ENCODE results near the gene CTDSPL. TPM values are rescaled to one million over a fixed set of nuclear protein-coding genes. Genes with fewer than 3 reads are reported as not detected.

CTDSPL gene
- total RNA-seq, 1 donor from 2014 or later, result 4.5 TPM

DNA sequence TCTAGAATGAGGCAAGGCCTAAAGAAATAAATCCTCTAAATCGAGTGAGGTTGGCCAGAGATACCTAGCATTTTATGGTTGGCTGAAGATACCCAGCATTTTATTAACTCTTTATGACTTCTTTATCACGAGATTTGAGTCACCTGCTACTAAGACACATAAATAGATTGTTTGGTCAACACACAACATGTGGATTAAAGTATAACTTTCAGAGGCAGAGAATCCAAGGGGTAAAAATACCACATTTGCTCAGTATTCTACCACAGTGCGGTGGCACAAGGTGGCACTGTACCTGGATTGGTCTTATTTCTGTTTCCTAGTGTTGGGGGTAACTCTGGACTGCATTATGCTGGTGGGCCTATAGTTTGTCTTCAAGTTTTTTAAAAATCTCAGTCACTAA, 102.0 kb downstream of the CTDSPL start:
- intact Hi-C loops (cut with micrococcal nuclease), result no loop called here

DNA sequence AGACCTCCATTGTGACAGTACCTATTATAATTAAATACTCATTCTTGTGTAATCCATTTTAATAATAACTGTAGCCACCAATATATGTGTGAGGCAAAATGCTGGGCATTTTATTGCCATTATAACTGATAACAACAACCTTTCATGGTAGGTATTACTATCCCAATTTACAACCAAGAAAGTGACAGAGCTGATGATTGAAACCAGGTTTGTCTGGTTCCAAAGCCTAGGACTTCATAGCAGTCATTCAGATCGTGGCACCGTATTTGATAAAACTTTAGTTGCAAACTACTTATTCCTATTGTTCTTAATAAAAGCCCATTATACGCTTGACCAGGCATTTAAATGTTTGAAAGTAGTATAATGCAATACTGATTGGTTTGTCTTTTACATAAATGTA, 102.5 kb downstream of the CTDSPL start:
- intact Hi-C loops (cut with micrococcal nuclease), result no loop called here

DNA sequence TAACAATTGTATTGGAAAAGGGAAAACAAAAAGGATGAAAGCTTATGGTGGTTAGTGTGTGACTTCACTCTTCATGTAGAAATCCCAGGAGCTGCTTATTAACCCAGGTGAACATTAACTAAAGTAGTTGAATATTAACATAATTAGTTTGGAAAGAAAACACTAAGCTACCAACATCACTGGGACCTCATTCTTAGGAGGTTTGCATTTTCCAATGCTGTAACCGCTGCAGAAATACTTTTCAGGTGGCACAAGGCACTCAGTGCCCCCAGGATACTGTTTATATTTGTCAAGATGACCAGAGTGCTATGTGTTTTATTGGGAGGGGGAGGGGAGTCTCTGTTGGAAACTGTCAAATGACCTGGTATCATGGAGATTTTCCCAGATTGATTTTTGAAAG, 103.0 kb downstream of the CTDSPL start:
- intact Hi-C loops (cut with micrococcal nuclease), result no loop called here

DNA sequence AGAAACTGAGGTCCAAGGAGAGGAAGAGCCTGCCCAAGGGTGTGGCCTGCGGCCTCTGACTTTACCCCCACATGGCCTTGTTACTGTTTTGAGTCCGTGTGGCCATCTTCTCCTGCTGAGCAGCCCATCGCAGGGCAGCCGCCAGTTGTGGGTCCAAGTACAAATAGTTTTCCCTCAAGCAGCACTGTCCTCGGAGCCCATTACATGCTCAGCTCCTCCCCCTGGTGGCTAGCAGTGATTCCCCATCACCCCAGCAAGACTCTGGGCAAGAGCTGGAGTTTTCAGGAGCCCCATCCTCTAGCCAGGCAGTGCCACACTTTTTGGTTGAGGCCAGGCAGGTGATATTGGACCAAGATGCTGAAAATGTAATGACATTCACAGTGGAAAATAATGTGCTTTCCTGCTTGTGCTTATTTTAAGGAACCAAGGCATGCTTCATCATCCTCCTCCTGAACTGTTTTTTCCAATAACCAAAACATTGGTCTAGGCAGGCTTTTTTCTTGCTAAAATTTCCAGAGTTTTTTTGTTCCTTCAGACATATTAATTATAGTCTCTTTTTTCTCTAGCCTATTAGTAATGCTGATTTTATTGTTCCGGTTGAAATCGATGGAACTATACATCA, 105.7 kb downstream of the CTDSPL start:
- intact Hi-C loops (cut with micrococcal nuclease), result loop anchor here (1.0 to 2.0 kb wide), 2 partner anchors 61 to 112 kb away; no protein-coding TSS in a partner anchor

DNA sequence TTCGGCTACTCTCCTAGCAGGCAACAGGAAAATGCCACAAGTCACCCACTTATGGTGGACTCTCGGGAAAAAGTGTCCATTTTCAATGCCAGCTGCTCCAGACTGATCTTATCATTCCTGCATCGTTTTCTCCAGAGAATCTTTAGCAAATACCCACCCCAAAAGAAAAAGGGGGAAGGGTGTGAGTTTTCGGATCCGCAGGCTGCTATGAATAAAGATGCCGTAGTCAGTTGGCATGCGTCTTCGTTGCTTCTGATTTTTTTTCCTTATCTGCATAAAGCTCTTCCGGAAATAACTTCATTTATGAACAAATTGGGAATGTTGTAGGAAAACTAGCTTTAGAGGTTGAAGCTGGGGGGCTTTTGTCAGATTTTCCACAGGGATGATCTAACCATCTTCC, 106.5 kb downstream of the CTDSPL start:
- intact Hi-C loops (cut with micrococcal nuclease), result no loop called here

DNA sequence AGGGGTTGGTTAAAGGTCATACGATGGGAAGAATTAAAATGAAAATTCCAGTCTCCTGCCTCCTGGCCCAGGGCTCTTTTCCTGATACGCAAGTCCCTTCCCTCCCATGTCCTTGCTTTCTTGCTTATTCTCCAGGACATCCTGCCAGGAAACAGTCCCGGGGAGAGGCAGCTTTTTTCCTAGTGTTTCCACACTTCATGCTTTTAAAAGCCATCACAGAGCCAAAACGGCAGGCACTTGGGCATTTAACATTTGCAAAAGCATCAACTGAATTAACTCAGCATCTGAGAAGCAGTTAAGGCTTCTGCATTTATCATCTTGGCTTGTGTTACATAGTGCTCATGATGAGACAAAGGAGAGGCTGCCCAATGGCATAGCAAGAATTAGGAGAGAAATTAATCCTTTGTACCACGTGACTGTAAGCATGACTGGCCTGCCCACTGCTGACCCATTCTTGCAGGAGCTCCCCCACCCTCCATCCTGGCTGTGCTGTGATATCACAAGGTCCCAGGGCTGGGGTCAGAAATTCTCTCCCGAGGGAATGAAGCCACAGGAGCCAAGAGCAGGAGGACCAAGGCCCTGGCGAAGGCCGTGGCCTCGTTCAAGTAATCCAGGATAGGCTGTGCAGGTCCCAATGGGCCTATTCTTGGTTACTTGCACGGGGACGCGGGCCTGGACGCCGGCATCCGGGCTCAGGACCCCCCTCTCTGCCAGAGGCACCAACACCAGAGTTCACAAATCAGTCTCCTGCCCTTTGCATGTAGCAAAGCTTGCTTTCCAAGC, 107.3 kb downstream of the CTDSPL start:
- intact Hi-C loops (cut with micrococcal nuclease), result no loop called here

DNA sequence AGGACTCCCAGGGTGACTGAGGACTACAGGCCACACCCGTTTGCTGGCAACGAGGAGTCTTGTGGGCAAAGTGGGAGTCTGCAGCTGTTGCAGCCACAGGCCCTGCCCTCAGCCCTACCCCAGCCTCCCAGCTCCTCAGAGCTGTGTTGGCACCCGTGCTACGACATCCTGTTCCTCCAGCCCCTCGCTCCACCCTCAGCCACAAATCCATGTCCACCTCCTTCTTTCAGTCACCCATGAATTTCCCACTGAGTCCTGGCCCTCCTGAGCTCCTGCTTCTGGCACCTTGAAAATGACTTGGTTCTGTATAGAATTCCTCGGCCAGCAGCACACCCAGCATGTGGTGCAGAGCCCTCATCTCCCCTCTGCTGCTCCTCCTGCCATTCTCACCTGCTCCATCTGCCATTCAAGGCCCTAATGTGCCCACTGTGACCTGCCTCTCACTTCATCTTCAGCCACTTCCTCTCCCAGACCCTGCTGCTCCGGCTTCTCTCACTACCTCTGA, 108.0 kb downstream of the CTDSPL start:
- intact Hi-C loops (cut with micrococcal nuclease), result loop anchor here (10.0 kb wide), 1 partner anchor 685 kb away; no protein-coding TSS in a partner anchor

DNA sequence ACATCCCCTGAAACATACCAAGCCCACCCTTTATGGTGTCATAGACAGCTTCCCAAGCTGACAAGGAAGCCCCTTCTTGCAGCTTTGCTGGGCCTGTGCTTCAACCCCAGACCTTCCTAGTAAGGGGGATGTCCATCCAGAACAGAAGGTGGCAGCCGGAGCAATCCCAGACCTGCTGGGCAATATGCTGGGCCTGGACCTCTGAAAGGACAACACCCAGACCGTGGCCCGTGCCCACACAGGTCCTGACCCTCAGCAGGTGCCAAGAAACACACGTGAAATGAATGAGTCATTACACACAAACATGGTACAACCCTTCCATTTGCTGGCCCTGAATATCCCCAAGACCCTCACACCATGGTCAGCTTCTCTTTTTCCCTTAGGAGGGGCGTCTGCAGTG, 109.1 kb downstream of the CTDSPL start:
- intact Hi-C loops (cut with micrococcal nuclease), result loop anchor here (10.0 kb wide), 1 partner anchor 684 kb away; no protein-coding TSS in a partner anchor

DNA sequence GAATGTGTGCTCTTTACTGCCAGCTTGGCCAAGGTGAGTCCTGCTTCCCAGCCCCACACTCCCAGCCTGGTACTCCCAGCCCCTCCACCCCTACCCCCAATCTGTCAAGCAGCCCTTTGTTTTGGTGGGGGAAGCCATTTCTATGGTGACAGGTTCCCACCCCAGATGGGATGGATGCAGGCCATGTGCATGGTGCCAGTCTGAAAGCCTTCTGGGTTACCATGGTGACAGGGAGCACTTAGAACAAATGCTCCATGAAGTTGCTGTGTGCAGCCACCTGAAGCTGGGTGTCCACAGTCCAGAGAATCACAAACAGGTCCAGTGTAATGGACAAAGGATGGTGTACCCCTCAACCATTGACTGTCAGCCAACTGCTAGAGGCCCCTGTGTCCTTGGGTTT, 109.8 kb downstream of the CTDSPL start:
- intact Hi-C loops (cut with micrococcal nuclease), result loop anchor here (10.0 kb wide), 1 partner anchor 683 kb away; no protein-coding TSS in a partner anchor

DNA sequence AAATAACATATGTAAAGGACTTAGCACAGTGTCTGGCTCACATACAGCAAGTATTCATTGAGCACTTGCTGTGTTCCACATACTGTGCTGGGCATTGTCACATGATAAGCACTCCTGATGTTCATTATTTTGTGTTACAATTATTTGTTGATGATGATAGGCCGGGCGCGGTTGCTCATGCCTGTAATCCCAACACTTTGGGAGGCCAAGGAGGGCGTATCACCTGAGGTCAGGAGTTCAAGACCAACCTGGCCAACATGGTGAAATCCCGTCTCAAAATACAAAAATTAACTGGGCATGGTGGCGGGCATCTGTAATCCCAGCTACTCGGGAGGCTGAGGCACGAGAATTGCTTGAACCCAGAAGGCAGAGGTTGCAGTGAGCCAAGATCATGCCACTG, 110.4 kb downstream of the CTDSPL start:
- intact Hi-C loops (cut with micrococcal nuclease), result loop anchor here (1.0 to 10.0 kb wide), 2 partner anchors 10 to 683 kb away; no protein-coding TSS in a partner anchor

DNA sequence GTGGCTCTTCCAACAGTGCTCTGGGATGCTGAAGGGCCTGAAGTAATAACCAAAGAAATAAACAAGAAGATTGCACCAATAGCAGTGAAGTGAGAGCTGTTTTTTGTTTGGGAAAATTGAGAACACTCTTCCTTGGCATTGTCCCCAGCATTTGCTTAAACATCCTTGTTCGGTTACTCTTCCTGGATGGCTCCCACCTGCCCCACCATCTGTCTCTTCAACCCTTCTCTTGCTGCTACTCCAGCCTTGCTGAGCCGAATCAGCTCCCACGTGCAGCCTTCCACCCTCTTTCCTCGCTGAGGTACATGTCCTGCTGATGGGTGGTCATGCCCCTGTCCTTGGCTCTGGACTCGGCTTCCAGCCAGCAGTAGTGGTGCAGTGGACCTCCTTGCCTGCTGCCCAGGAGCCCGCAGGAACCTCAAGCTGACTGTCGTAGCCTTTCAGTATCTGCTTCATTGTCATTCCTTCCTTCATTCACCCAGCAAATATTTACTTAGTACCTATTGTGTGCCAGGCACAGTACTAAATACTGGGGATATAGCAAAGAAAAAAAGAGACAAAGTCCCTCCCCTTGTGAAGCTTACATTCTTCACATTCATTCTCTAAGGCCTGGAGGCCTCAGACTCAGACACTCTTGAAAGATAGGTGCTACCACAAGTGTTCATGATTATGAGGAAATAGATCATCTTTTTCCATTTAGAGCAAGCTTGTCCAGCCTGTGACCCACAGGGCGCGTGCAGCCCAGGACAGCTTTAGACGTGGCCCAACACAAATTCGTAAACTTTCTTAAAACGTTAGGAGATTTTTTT, 111.8 kb downstream of the CTDSPL start:
- intact Hi-C loops (cut with micrococcal nuclease), result loop anchor here (1.0 to 10.0 kb wide), 7 partner anchors 23 to 681 kb away; partner anchors contain the start of genes DLEC1, MYD88 and XYLB

DNA sequence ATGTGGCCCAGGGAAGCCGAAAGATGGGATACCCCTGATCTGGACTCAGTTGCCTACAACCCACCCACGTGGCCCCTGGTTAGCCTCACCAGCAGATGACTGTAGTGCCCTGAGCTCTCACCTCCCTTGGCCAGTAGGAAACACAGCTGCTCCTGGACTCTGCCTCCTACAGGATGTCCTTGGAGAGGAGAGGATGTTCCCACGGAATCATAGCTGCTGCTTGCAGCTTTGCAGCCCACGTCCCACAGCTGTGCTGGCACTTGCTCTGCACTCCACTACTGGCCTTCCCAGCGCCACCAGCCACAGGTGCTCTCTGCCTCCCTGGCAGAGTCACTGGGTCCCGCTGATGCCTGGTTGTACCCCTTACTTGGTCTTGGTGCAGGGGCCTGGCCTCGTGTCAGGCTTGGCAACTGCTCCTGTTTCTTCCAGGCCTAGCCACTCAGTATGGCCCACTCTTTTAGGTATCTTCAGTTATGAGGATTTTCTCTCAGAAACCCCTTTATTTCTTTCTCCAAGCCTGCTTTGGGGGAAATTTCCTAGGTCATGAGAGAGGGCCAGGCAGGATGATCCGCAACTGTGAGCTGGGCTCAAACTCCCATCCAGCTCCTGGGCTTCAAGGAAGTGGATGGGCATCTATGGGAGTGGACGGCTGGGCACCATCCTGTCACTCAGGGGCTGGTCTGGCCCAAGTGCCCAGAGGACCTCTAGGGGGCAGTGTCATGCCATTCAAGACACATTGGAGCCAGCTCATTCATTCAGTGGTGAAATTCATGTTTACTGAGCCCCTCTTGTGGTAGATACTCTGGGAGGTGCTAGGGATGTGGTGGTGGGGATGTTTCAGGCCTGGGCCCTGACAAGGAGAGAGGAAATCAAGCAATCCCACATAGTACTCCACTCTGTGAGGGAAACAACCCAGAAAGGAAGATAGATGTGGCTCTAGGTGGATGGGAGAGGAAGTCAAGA, 112.7 kb downstream of the CTDSPL start:
- intact Hi-C loops (cut with micrococcal nuclease), result loop anchor here (1.0 to 10.0 kb wide), 7 partner anchors 22 to 680 kb away; partner anchors contain the start of genes DLEC1, MYD88 and XYLB

DNA sequence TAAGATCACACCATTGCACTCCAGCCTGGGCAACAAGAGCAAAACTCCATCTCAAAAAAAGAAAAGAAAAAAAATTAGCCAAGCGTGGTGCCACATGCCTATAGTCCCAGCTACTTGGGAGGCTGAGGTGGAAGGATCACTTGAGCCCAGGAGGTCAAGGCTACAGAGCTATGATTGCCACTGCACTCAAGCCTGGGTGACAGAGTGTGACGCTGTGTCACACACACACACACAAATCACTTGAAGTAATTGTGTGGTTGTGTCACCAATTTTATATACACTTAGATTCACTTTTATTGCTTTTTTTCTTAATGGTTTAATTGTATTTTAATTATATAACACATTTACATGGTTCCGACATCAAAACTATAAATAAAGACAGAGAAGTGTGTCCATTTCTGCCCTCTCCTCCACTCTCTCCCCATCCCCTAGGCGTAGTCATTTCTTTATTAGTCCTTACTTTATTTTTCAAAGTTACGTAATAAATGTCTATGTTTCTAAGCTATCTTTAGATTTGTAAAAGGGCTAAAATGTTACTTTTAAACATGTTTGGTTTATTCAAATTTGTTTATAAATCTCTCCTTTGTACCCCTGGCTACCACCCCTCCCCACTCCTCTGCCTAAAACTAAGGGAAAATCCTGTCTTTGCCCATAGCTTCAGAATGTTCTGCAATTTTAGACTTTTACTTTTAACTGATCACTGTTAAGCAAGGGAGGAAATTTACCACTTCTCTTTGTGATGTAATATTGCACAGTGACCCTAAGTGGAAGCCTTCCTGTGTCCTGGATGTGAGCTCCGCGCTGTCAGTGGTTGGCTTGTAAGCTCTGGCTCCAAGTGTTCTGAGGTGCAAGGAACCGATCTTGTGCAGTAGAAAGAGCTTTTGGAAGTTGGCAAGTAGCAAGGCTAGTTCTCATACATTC, 118.1 kb downstream of the CTDSPL start:
- intact Hi-C loops (cut with micrococcal nuclease), result loop anchor here (10.0 kb wide), 1 partner anchor 675 kb away; no protein-coding TSS in a partner anchor

DNA sequence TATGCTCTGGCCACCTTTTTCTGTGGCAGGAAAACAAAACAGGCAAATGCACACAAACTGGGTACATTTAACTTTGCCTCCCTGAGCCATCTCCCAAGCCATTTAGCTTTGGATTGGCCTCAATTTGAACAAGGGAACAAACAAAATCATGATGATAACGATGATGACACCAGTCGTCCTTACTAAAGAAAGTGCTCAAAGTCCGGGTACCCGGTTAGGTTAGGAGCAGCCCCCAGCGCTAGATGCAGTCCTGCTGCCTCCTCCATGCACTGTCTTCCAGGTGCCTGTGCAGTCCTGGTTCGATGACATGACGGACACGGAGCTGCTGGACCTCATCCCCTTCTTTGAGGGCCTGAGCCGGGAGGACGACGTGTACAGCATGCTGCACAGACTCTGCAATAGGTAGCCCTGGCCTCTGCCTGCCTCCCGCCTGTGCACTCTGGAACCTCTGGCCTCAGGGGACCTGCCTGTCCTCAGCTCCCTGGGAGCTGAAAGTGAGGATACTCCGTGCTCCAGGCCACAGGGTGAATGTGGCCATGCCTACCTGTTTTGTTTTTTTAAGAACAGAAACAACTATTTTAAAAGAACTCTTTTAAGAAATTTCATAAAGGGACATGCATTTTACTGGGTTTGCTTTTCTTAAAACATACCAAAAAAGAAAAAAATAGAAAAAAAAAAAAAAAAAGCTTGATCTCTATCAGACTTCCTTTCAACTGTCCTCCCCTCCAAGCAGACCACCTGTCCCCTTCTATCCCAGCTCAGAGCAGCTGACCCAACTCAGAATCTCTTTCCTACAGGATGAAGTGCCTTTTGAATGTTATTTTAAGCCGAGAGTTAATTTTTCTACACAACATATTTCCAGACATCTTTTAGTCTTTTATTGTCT, 119.0 kb downstream of the CTDSPL start:
- intact Hi-C loops (cut with micrococcal nuclease), result no loop called here

DNA sequence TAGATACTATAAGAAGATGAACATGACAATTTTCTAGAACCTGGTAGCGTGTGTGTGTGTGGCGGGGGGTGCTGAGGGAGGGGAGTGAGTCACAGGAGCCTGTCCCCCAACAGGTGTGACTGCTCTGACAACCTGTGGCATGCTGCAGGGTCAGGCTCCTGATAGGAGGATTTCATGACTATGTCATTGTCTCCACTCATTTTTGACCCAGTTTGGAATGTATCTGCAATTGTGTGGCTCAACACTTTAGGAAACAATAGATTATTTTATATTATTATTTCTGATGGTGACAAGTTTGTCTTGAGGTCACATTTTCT, 119.6 kb downstream of the CTDSPL start:
- intact Hi-C loops (cut with micrococcal nuclease), result no loop called here

DNA sequence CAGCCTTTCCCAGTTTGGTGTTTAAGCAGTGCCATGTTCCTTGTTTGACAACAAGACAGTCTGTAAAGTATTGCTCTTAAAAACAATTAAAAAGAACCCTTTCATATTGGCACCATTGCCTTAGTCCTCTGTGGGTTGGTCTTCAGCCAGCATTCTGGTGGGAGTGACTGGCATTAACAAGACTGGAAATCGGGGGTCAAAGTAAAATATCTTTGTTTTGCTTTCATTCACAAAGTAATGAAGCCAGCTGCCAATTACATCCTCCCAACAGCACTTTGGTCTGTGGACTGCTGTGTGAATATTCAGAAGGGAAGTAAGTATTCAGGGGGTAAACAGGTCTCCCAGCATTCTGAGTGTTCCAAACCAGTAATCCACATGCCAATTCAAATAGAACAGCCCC, 120.7 kb downstream of the CTDSPL start:
- intact Hi-C loops (cut with micrococcal nuclease), result loop anchor here (1.0 kb wide), 1 partner anchor 10 kb away; no protein-coding TSS in a partner anchor

DNA sequence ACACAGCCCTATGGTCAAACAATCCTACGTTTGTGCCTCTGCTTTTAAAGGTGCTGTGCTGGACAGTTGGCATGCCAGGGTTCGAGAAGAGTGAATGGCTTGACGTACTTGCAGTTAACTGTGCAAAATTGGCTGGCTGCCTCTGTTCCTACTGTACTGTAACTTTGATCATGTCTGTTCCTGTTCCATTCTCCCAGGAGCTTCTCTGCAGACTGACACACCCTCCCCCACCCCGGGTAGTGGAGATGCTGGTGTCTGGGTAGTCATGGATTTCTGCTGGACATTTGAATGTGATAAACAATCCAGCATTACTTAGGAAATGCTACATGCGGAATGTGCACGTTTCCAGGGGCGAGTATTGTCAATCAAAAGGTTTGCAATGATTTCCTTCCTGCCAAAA, 122.4 kb downstream of the CTDSPL start:
- intact Hi-C loops (cut with micrococcal nuclease), result no loop called here

DNA sequence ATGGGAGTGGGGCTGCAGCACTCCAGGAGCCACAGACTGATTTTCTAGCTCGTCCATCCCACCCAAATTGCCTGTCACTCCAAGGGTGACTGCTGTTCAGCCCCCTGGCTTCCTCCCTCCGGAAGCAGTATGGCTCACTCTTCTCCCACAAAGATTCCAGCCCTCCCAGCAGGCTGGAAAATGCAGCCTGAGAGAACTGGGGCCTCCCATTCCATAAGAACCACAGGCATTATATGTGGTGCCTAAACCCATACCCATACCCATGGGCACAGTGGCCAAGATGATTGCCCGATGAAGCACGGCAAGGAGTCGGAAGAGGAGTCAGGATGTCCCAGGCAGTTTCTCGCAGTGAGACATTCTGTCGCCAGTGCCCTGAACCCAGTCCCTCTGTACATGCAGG, 122.9 kb downstream of the CTDSPL start:
- intact Hi-C loops (cut with micrococcal nuclease), result no loop called here
